DOHH2 (cell line): Measurements from ENCODE around the gene SAMD4B.

ENCODE experiments used
- H3F3A ChIP-seq: fragments of 200-600 bp; sonication (generic), shearing (Covaris generic); 2 replicates; pipeline ENCODE4 v1.6.0; 2016; ENCODE audit warnings: antibody characterized with exemption, mild to moderate bottlenecking; ENCODE audit not compliant: control insufficient read depth, insufficient read depth
- H3K27ac ChIP-seq: fragments of 200-600 bp; sonication (generic); 2 replicates; pipeline ENCODE4 v1.5.1; 2014; ENCODE audit warnings: low read depth, mild to moderate bottlenecking, low read length, moderate library complexity
- H3K27me3 ChIP-seq: fragments of 200-600 bp; sonication (generic); 2 replicates; pipeline ENCODE4 v1.6.1; 2014; ENCODE audit warnings: mild to moderate bottlenecking, low read length, mixed read lengths; ENCODE audit not compliant: control insufficient read depth
- H3K36me3 ChIP-seq: fragments of 200-600 bp; sonication (generic); 2 replicates; pipeline ENCODE4 v1.6.1; 2014; ENCODE audit warnings: mild to moderate bottlenecking, low read length, moderate library complexity, mixed read lengths; ENCODE audit not compliant: control insufficient read depth
- H3K4me1 ChIP-seq: fragments of 200-600 bp; sonication (generic); 2 replicates; pipeline ENCODE4 v1.6.1; 2014; ENCODE audit warnings: mild to moderate bottlenecking, low read length, mixed read lengths; ENCODE audit not compliant: control insufficient read depth
- H3K4me2 ChIP-seq: fragments of 200-600 bp; sonication (generic); 2 replicates; pipeline ENCODE4 v1.6.0; 2014; ENCODE audit warnings: mild to moderate bottlenecking, low read length, moderate library complexity
- H3K4me3 ChIP-seq: fragments of 200-600 bp; sonication (generic); 2 replicates; pipeline ENCODE4 v1.5.1; 2014; ENCODE audit warnings: mild to moderate bottlenecking, low read length, mixed read lengths
- H3K79me2 ChIP-seq: fragments of 200-600 bp; sonication (generic); 2 replicates; pipeline ENCODE4 v1.6.1; 2014; ENCODE audit warnings: mild to moderate bottlenecking, low read length, mixed read lengths; ENCODE audit not compliant: control insufficient read depth
- H3K9me2 ChIP-seq: fragments of 200-600 bp; sonication (generic); replicated peaks from 2 replicates; pipeline ENCODE4 v1.6.1; 2014; ENCODE audit warnings: mild to moderate bottlenecking, low read length, mixed read lengths; ENCODE audit not compliant: control insufficient read depth
- H3K9me3 ChIP-seq: fragments of 200-600 bp; sonication (generic); 2 replicates; pipeline ENCODE4 v1.6.1; 2014; ENCODE audit warnings: antibody characterized with exemption, low read length, mixed read lengths; ENCODE audit not compliant: control insufficient read depth, insufficient read depth
- H4K20me1 ChIP-seq: fragments of 200-600 bp; sonication (generic); 2 replicates; pipeline ENCODE4 v1.6.0; 2014; ENCODE audit warnings: low read depth, mild to moderate bottlenecking, antibody characterized with exemption, low read length, moderate library complexity; ENCODE audit not compliant: control insufficient read depth, insufficient read depth
- EZH2phosphoT487 ChIP-seq: fragments of 200-600 bp; sonication (generic); IDR thresholded peaks from 2 replicates; pipeline ENCODE4 v1.6.1; 2017; ENCODE audit warnings: borderline replicate concordance, mild to moderate bottlenecking, antibody characterized with exemption, low read length, moderate library complexity, mixed read lengths
- TF ChIP-seq, protein P1 (sequence below): fragments of 200-600 bp; sonication (generic); IDR thresholded peaks from one replicate; pipeline ENCODE4 v1.5.1; 2014; ENCODE audit warnings: antibody characterized with exemption, mild to moderate bottlenecking, low read depth, low read length; ENCODE audit not compliant: poor library complexity, severe bottlenecking

The SAMD4B gene

DNA sequence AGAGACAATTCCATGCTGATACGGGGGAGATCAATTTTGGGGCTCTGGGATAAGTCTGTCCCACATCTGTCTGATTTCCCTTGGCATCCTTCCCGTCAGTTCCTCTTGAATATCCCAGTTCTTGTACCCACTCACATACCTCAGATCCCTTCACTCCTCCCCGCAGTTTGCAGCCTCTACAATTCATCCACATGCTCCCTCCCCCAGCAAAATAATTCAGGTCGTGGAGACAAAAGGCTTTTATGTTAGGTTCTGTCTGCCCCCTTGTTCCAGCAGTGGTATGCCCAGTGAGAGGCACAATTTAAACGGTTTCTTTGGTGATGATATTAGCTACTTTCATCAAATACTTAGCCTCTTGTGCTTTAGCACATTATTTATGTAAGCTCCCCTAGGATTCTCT, 83.9 kb downstream of the SAMD4B start:
- Histone ChIP-seq H3K4me2 (no peak overlapping the region), H3K36me3 (peaks cover 5% of the 10 kb centered on the region), H3K4me1 (peaks cover 7% of the 10 kb centered on the region), H3K27ac (no peak overlapping the region), H3K79me2 (no peaks in the 10 kb centered on the region), H3K4me3 (no peak overlapping the region), H3K9me2 (no peaks in the 10 kb centered on the region), H3F3A (peaks cover 12% of the 10 kb centered on the region), H3K27me3 (no peaks in the 10 kb centered on the region), H3K9me3 (no peaks in the 10 kb centered on the region), H4K20me1 (no peaks in the 10 kb centered on the region)
- TF ChIP-seq, protein P1, sequence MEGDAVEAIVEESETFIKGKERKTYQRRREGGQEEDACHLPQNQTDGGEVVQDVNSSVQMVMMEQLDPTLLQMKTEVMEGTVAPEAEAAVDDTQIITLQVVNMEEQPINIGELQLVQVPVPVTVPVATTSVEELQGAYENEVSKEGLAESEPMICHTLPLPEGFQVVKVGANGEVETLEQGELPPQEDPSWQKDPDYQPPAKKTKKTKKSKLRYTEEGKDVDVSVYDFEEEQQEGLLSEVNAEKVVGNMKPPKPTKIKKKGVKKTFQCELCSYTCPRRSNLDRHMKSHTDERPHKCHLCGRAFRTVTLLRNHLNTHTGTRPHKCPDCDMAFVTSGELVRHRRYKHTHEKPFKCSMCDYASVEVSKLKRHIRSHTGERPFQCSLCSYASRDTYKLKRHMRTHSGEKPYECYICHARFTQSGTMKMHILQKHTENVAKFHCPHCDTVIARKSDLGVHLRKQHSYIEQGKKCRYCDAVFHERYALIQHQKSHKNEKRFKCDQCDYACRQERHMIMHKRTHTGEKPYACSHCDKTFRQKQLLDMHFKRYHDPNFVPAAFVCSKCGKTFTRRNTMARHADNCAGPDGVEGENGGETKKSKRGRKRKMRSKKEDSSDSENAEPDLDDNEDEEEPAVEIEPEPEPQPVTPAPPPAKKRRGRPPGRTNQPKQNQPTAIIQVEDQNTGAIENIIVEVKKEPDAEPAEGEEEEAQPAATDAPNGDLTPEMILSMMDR, result no peak
- no peak for TF ChIP-seq EZH2phosphoT487

DNA sequence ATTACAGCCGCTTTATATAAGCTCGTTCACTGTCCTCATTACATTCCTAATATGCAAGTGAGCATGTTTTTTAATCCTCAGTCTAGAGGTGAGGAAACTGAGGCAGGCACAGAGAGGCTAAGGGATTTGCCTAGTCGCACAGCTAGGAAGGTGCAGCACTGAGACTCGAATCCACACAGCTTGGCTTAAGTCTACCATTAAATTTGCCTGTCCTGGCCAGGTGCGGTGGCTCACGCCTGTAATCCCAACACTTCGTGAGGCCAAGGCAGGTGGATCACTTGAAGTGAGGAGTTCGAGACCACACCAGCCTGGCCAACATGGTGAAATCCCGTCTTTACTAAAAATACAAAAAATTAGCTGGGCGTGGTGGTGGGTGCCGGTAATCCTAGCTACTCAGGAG, 85.5 kb downstream of the SAMD4B start:
- H3K27ac ChIP-seq, result no peak overlapping the region

DNA sequence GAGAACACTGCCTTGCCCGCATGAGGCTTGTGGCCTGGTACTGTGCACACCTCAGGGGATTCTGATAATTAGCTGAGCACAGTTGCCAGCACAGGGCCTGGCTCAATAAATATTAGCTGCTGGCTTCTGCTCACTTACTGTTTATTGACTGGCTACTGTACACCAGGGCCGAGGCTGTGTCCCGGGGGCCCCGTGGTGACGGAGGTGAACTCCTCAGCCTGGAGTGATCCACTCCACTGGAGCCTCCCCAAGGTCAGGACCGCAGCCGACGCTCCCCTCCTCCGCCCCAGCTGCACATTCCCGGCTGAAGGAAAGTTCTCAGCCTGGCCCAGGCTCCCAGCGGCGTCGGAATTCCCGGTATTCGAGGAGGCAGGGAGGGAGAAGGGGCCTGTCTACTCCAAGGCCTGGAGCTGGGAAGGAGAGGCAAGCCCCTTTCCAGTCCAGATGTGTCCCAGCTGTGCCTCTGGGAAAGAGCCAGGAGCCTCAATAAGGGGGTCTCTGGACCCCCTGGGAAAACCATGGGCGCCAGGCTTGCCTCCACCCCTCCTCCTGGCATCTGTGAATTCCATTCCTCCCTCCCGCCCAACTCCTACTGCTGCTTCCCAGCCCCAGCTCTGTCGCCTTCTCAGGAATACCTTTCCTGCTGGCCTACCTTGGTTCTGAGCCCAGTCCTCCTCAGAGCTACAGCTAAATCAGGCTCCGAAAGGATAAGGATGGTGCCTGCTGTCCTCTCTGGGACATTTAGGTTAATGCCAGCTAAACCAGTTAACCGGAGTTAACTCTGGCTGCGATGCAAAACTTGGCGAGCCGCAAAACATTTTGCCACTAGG, 86.3 kb downstream of the SAMD4B start:
- no peak overlapping the region for H3K27ac ChIP-seq
- no peak overlapping the region for H3K4me3 ChIP-seq
- H3K27me3 ChIP-seq, result no peaks in the 10 kb centered on the region
- no peak overlapping the region for H3K4me2 ChIP-seq
- peaks cover 2% of the 10 kb centered on the region; the same call in 1 of the 2 replicates for H4K20me1 ChIP-seq
- TF ChIP-seq EZH2phosphoT487, result no peak
- TF ChIP-seq, protein P1, result no peak
- no peaks in the 10 kb centered on the region for H3K9me2 ChIP-seq
- H3K9me3 ChIP-seq, result no peaks in the 10 kb centered on the region
- peaks cover 36% of the 10 kb centered on the region for H3F3A ChIP-seq
- peaks cover 7% of the 10 kb centered on the region for H3K79me2 ChIP-seq
- H3K4me1 ChIP-seq, result peaks cover 23% of the 10 kb centered on the region
- peaks cover 21% of the 10 kb centered on the region for H3K36me3 ChIP-seq

More for the DNA sequence above, 85.5 kb downstream of the SAMD4B start:
- Histone ChIP-seq H3K4me1 (peaks cover 15% of the 10 kb centered on the region), H3K4me2 (no peak overlapping the region), H3F3A (peaks cover 28% of the 10 kb centered on the region), H4K20me1 (no peaks in the 10 kb centered on the region), H3K27me3 (no peaks in the 10 kb centered on the region), H3K9me2 (no peaks in the 10 kb centered on the region), H3K36me3 (peaks cover 16% of the 10 kb centered on the region), H3K9me3 (no peaks in the 10 kb centered on the region), H3K79me2 (no peaks in the 10 kb centered on the region; the same call in 1 of the 2 replicates), H3K4me3 (no peak overlapping the region)
- TF ChIP-seq, protein P1, result no peak
- no peak for TF ChIP-seq EZH2phosphoT487
